ENCODE data around the gene GIGYF2.

DNA sequence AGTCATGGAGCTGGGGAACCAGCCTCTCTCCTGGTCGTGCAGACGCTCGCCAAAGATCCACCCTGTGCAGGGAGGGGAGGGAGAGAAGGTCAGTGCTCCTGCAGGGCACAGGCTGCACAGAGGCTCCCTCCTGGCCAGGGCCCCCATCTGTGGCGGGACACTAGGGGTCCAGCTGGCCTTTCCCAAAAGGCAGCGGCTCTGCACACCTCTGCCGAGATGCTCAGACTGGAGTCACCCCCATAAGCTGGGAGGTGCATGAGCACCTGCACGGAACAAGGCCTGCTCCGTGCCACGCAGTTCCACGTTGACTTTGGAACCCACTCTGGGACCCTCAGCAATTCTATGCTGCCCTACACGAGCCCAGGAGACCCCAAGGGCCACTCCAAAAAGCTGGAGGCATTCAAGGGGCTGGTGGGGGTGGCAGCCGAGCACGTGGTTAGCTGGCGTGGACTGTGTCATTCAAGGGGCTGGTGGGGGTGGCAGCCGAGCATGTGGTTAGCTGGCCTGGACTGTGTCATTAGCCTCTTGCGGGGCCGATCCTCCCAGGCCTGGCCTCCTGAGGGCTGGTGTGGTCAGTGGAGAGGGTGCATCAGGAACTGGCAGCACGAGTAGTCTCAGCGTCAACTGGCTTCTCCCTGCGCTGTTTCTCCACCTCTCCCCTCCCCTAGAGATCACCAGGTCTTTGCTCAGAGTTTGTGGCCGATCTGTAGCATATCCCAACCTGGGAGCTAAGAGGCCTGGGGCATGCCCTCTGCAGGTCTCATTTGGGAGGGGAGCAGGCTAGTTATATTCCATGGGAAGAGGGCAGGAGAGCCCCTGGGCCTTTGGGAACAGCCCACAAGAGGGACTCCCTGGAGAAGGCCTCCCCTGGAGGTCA lies 182.7 kb downstream of the GIGYF2 start:
- TF ChIP-seq, protein P1, sequence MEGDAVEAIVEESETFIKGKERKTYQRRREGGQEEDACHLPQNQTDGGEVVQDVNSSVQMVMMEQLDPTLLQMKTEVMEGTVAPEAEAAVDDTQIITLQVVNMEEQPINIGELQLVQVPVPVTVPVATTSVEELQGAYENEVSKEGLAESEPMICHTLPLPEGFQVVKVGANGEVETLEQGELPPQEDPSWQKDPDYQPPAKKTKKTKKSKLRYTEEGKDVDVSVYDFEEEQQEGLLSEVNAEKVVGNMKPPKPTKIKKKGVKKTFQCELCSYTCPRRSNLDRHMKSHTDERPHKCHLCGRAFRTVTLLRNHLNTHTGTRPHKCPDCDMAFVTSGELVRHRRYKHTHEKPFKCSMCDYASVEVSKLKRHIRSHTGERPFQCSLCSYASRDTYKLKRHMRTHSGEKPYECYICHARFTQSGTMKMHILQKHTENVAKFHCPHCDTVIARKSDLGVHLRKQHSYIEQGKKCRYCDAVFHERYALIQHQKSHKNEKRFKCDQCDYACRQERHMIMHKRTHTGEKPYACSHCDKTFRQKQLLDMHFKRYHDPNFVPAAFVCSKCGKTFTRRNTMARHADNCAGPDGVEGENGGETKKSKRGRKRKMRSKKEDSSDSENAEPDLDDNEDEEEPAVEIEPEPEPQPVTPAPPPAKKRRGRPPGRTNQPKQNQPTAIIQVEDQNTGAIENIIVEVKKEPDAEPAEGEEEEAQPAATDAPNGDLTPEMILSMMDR (IDR thresholded peaks at IDR 0.05): no peak
- no peak for TF ChIP-seq POLR2A (IDR thresholded peaks at IDR 0.05)
- TF ChIP-seq POLR2AphosphoS5 (IDR thresholded peaks at IDR 0.05): no peak

Measured in transverse colon (tissue), 4 donors.